ENCODE results near the gene GOT1.

Gene GOT1

DNA sequence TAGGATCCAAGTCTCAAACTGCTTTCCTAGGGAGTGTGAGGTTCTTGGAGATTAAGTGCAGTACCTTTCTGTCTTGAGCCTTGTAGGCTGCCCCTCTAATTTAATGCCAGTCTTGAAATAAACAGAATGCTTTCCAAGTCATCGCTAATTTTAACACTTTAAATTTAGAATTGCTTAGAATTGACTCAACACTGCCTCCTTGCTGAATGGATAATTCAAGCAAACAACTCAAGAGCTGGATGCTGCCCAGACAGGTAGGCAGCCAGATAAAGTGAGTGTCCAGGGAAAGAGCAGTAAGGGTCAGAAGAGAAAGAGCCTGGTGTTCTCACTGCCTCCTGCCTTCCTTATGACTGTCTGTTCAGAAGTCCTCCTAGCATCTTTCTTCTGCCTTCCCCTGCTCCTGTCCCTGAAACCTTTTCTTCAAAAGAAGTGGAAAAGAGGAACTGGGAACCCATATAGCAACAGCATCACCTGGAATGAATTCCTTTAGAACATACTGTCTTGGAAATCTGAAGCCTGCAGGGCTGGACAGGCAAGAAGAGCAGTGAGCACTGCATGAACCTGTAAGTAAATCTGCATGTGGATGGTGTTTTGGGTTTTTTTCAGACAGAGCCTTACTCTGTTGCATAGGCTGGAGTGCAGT is 3.1 kb upstream of the GOT1 start:
- no peak for DNase-seq (ENCODE audit: low read depth, low spot score)

DNA sequence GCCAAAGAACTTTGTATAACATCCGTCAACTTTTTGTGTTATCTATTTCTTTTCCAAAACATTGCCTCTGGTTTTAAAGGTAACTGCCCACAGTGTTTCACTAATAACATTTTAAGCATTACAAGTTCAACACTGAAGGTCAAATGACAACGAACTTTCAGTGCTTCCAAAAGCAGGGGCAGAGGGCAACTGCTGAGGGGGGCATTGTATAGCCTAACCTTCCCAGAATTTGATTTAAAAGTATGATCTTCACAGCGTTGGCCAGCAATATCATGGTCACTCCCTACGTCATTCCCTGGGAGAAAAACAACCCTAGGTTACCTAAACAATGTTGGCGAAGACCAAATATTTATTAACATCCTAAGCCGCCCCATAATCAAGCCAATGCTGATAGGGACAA is 2.5 kb upstream of the GOT1 start:
- no peak for DNase-seq (ENCODE audit: low read depth, low spot score)

DNA sequence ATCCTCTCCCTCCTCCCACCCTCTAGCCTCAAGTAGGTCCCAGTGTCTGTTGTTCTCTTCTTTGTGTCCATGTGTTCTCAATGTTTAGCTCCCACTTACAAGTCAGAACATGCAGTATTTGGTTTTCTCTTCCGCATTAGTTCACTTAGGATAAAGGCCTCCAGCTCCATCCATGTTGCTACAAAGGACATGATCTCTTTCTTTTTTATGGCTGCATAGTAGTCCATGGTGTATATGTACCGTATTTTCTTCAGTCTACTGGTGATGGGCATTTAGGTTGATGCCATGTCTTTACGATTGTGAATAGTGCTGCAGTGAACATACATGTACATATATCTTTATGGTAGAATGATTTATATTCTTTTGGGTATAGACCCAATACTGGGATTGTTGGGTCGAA is 1.6 kb upstream of the GOT1 start:
- DNase-seq (ENCODE audit: low read depth, low spot score) = no peak

DNA sequence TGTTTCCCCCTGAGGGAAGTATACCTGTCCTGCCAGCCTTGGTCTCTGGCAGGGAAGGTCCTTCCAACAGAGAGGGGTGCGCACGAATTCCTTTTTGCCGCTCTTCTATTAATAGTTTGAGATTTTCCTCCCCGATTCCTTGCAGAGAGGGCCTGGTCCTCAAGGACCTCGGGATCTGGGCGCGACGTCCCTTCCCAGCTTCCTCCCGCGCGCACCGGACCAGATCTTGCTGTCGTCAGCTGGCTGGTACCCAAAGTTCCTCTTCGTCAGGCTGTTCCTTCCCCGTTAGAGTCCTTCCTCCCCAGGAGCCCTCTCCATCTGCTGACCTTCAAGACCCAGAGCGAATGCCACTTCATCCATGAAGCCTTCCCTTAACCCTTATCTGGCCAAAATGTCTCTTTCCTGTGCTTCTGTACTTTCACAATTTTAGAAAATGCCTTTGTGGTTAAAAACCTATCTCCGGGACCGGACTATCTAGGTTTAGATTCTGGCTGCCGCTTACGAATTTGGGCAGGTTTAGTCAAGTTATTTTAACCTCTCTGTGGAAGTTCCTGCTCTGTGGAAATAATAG is 851 bp upstream of the GOT1 start:
- DNase-seq (ENCODE audit: low read depth, low spot score) = no peak

DNA sequence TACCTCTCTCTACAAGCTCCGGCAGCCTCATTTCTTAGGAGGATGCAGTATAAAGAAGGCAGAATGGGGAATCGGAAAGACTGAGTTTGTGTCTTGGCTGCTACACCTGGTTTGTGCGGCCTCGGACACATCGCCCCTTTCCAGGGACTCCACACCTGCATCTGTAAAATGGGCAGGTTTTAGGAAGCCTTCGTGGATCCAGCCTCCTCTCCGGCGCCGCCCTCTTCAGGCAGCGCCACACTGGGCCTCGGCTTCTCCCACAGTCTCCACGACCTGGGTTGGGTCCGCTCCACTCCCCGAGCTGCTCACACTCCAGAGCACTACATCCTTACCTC is 341 bp downstream of the GOT1 start:
- DNase-seq (ENCODE audit: low read depth, low spot score) = no peak

DNA sequence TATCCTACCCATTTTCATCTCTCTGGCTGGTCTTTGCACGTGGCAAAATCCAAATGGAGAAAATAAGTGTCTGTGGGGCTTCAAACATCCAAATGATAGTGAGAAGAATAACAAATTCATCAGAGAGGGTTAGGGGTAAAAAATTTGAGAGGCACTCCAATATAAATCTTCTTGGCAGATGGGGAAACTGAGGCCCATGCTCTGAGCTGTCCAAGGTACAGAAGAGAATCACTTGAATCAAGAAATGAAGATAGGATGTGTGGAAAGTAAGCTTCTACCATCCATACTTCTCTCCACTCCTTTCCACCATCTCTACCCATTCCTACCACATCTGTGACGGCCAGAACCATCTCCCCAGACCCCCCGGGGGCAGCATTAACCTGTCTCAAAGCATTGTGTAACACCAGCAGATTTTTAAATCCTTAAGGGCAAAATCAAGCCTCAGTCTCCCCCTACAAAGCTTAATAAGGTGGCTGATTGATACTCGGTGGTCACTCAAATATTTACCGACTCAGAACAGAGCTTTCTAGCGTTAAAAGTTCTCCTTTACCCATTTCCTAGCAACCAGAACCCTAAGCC is 818 bp downstream of the GOT1 start:
- no peak for DNase-seq (ENCODE audit: low read depth, low spot score)

DNA sequence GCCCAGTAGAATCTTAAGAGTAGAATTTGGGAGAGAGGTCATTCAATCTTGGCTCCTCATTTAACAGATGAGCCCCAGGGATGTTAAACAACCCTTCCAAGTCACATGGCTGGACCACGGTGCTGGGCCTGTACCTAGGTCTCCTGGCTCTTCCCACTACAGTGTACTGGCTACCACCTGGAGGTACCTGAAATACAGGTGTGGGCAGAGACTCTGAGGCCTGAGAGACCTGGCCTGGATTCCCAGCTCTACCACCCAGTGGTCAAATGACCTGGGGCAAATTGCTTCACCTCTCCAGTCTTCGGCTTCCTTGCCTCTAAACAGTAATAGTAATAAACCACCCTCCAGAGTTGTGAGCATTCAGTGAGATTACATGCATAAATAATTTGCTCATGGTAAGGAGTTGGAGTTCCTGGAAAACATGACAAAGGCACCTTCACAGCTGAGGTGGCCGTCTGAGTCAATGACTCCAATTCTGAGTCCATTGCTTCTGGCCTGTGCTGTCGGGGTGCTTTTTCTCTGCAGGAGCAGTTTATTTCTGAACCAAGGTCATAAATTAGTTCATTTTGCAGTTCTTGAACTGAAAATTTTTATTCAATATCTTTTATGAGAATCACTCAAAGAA is 2.7 kb downstream of the GOT1 start:
- DNase-seq (ENCODE audit: low read depth, low spot score) = no peak

DNA sequence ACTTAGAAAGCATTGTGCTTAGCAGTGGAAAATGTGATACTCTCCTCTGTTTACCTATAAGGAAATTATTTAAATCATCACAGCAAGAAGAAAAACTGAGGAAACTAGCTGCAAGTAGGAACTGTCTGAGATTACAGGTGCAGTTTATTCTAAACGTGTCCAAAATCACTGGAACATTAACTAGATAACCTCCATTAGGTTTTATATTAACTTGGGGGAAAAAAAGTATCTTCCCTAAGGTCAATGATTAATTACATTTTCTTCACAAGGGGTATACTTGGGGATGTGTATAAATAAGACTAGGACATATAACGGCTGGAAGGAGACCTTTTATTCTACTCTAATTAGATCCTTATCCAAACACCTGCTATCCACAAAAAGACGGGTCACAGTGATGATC is 3.7 kb downstream of the GOT1 start:
- no peak for DNase-seq (ENCODE audit: low read depth, low spot score)

DNA sequence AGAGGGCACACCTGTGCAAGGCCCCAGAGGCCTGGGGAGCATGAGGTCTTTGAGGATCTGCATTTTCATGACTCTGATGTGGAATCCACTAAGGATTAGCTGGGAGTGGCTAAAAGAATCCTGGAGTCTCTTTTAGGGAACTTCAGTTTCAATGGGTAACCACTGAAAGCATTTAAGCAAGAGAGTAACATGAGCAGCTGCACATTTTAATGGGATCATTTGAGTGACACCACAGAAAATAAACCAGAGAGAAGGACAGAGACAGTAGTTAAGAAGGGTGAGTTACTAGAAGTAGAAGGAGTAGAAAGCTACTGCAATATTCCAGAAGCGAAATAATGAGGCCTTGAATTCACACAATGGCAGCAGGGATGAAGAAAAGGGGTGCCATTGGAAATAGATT is 5.2 kb downstream of the GOT1 start:
- no peak for DNase-seq (ENCODE audit: low read depth, low spot score)

DNA sequence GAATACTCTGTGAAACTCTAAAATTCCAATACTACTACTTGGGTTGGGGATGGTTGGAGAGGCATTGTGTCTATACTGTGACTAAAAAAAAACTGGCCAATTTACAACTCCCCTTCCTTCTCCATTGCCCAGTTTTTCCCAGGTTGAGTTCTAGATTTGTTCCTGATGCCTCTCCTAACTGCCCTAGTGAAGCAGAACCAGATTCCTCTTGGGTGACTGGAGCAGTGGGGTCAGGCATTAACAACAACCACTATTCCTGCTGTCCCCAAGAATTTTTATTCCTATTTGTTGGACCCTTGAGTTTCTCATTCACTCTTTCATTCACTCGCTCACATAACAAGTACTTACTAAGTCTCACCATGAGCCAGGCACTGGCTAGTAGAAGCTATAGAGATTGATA is 5.8 kb downstream of the GOT1 start:
- DNase-seq (ENCODE audit: low read depth, low spot score) = no peak

DNA sequence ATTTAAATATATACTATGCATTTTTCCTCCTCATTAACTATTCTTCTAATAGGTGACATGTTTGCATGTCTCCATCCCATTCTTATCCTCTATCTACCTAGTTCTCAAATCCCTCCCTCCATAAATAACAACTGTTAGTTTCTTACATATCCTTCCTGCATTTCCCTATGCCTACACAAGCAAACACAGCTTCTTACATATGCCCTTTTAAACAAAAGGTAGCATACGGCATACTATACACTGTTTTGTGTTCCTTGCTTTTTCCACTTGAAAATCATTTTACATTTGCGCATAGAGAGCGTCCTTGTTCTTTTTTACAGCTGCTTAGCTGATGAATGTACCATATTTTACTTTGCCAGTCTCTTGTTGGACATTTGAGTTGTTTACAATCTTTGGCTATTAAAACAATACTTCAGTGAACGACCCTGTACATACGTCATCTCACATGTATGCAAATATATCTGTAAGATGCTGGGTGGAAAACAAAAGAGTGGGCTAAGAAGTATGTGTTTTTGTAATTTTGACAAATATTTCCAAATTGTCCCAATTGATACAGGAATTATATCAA is 7.8 kb downstream of the GOT1 start:
- no peak for DNase-seq (ENCODE audit: low read depth, low spot score)

DNA sequence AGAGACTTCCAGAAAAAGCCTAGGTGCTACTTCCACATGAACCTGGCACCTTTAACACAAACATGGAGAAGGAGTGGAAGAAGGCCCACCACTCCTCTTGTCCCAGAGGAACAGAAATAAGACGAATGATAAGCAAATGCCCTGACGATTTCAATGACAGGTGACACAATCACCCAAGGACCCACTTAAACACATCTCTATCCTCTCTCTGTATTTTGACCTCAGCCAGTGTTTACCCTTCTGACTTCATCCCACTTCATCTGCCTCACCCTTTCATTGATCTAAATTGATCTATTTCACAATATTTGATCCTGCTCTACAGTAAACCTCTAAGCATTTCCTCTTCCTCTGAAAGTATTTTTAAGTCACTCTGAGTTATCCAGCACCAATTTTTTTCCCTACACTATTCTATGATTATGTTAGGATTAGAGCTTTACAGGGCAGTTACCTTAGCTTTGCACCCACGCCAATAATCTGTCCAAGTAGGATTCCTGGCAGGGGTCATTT is 9.1 kb downstream of the GOT1 start:
- DNase-seq (ENCODE audit: low read depth, low spot score) = no peak

DNA sequence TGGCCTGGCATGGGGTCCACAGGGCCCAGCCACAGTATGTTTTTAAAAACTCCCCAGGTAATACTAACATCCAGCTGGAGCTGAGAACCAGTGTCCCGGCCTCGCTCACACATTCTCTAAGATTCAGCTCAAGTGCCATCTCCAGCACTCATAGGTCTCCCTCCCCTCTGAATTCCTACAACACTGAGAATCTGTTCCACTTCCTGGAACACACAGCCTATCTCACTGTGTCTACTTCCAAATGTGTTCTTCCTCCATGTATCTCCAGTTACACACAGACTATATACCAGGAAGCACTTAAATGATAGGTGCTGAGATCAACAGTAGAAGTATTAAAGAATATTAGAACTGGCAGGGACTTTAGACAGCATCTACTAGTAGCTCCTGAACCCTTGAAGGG is 10.7 kb downstream of the GOT1 start:
- no peak for DNase-seq (ENCODE audit: low read depth, low spot score)

DNA sequence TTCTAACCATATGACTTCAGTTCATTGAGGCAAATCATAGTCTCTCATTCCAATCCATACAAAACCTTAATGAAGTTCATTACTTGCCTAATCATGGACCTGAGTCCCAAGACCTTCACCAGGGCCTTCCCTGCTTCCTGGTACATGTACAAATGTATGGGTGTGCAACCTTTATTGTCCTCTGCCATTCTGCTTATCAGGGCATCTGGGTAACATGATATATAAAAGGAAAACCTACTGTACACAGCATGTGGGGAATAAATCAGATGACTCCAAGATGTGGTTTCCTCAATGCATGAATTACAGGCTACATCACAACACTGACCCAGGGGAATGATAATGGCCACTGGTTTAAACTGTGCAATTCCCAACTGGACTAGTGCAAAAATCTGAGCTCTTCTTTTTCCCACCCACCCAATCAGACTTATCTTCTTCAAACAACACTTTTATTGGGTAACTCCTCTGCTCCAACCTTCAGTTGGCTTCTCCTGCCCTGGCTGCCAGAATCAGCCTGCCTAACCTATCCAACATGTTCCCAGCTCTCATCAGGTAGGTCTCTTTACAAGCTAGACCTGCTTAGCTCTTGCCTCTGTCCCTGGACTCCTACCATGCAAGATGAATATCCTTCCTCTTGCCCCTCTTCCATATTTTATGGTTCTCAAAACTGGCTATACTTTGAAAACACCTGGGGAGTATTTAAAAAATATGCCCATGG is 11.4 kb downstream of the GOT1 start:
- no peak for DNase-seq (ENCODE audit: low read depth, low spot score)

DNA sequence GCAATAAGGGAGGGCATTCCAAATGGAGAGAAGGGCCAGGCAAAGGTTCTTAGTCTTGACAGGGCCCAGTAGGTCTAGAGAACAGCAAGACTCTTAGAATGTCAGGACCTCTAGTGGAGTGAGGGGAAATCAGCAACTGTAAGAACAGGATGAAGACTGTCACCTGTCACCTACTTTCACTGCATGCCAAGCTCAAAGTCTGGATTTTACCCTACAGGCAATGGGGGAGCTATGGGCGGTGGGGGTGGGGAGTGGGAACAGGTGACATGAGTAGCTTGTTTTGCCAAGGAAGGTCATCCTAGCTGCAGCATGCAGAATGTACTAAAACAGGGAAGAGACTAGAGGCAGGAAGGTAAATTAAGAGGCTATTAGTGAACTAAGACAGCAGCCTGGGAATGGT is 18.3 kb downstream of the GOT1 start:
- DNase-seq (ENCODE audit: low read depth, low spot score) = no peak

DNA sequence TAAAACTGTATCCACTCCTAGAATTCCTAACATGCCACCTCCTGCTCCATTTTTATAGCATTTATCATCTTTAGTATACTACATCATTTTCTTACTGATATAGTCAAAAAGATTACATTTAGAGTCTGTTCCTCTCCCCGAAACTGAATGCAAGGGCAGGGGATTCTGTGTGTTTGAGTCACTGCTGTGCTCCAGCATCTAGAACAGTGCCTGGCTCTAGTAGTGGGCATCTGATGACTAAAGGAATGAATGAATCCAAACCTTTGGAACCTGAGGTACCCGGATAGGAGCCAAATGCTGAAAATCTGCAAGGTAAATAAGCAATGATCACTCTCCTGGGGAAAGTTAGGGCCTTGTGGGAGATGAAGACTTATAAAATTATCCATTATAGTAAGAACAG is 18.9 kb downstream of the GOT1 start:
- DNase-seq (ENCODE audit: low read depth, low spot score) = no peak

DNA sequence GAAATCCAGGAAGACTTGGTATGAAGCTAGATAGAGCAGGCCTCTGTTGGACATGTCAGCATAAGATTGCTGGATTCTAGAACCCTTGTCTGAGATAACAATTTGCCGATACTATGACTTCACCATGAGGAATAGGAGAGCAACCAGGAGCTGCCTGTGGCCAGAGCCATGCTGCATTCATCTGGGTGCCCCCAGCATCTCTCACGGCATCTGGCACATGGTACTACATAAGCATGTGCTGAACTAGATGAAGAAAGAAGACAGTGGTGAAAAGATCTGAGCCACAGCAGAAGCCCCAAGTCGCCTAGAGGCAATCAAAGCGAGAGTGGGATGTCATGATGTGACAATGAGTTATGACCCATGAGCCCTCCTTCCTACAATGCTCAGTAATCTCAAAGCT is 19.5 kb downstream of the GOT1 start:
- DNase-seq (ENCODE audit: low read depth, low spot score) = no peak

DNA sequence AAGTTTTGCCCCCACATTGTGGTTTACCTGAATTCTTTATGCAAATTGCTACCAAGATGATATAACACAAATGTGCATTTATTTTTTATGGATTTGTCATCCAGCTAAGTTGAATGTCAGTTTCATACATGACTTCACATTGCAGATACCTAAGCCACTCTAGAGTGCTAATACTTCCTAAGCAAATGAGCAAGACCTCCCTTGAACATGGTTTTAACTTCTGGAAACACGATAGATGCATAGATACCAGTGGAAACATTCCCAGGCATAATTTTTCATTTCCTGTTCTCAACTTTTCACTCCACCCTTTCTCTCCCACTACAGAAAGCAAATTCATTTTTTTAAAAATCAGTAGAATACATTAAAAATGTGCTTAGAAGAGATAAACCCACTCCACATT is 20.3 kb downstream of the GOT1 start:
- no peak for DNase-seq (ENCODE audit: low read depth, low spot score)

DNA sequence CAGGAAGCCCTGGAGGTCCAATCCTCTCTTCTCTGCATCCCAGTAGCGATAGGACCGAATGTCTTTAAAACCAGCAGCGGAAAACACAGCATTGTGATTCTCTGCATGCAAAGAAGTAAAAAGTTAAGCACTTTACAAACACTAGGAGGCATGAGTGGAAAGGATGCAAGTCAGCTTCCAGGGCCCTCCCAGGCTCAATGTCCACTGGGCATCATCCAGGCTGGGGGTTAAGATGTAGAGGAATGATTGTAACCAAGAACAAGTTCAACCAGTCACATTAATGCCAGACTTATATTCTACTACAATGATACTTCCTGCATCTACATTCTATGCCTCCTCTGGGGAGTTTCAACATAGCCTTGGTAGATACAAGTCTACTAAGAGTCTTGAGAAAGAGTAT is 24.3 kb downstream of the GOT1 start:
- DNase-seq (ENCODE audit: low read depth, low spot score) = no peak

DNA sequence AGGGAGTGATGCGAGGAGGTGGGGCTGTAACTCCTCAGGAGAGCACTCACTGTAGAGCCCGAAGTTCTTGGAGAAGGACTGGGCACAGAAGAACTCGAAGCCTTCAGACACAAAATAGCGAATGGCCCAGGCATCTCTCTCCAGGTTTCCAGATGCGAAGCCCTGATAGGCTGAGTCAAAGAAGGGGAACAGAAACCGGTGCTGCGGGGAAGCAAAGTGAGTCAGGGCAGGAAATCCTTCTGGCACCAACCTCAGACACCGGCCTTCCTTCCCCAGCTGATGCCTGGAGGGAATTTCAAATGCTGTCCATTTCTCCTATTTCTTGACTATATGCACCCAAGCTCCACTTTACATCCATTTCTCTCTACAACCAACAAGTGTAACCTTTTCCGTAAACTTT is 26.8 kb downstream of the GOT1 start:
- no peak for DNase-seq (ENCODE audit: low read depth, low spot score)

DNA sequence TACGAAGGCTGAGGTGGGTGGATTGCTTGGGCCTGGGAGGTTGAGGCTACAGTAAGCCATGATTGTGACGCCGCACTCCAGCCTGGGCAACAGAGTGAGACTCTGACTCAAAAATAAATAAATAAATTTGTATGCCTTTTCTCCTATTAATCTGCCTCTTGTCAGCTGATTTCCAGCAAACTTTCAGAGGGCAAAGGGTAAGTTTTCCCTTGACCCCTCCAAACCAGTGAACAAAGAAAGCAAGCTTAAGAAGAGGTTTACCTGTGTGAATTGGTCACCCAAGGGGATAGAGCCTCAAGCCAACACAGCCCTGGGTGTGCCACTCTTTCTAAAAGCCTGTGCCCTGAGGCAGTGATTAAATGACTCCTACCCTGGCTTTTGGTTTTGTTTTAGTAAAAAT is 30.8 kb downstream of the GOT1 start:
- no peak for DNase-seq (ENCODE audit: low read depth, low spot score)

DNA sequence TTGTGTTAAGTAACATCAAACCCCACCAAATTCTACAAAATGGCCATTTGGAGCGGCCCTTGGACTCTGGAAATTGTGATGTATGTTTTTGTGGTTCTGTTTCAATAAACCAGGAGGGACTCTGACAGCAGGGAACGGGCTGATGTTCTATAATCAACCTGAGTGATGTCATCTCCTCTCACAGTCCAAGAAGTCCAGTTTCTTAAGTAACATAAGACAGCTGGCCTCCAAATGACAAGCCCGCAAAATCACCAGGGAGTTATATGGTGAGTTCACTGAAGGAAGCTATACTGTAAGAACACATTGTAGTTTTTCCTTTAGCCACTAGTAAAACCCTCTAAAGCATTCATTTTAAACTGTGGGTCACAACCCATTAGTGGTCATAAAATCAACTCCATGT is 34.0 kb downstream of the GOT1 start:
- DNase-seq (ENCODE audit: low read depth, low spot score) = no peak
